ENCODE data around the gene PLEKHF1. TPM values are rescaled to one million over a fixed set of nuclear protein-coding genes. Genes with fewer than 3 reads are reported as not detected.

PLEKHF1 gene
- total RNA-seq, 1 donor from 2014 or later: 0.96 TPM

DNA sequence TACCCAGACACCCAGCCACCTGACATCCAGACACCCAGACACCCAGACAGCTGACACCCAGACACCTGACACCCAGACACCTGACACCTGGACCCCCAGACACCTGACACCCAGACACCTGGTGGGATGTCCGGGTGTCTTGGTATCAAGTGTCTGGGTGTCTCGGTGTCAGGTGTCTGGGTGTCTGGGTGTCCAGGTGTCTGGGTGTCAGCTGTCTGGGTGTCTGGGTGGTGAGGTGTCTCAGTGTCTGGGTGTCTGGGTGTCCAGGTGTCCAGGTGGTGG is 31.2 kb downstream of the PLEKHF1 start:
- H3K9me3 Mint-ChIP-seq (ENCODE audit: unreplicated experiment): peaks cover 9% of the 10 kb centered on the region
- H3K4me3 Mint-ChIP-seq (ENCODE audit: unreplicated experiment): no peak overlapping the region
- TF ChIP-seq, protein P1, sequence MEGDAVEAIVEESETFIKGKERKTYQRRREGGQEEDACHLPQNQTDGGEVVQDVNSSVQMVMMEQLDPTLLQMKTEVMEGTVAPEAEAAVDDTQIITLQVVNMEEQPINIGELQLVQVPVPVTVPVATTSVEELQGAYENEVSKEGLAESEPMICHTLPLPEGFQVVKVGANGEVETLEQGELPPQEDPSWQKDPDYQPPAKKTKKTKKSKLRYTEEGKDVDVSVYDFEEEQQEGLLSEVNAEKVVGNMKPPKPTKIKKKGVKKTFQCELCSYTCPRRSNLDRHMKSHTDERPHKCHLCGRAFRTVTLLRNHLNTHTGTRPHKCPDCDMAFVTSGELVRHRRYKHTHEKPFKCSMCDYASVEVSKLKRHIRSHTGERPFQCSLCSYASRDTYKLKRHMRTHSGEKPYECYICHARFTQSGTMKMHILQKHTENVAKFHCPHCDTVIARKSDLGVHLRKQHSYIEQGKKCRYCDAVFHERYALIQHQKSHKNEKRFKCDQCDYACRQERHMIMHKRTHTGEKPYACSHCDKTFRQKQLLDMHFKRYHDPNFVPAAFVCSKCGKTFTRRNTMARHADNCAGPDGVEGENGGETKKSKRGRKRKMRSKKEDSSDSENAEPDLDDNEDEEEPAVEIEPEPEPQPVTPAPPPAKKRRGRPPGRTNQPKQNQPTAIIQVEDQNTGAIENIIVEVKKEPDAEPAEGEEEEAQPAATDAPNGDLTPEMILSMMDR (IDR thresholded peaks at IDR 0.05; ENCODE audit: partially characterized antibody, unreplicated experiment): no peak
- H3K27me3 Mint-ChIP-seq (ENCODE audit: unreplicated experiment): peaks cover 11% of the 10 kb centered on the region
- no peaks in the 10 kb centered on the region for H3K36me3 Mint-ChIP-seq (ENCODE audit: unreplicated experiment)
- H3K4me1 Mint-ChIP-seq (ENCODE audit: low read depth, unreplicated experiment): peaks cover 9% of the 10 kb centered on the region
- DNase-seq: no peak
- H3K27ac Mint-ChIP-seq (ENCODE audit: unreplicated experiment): no peak overlapping the region

DNA sequence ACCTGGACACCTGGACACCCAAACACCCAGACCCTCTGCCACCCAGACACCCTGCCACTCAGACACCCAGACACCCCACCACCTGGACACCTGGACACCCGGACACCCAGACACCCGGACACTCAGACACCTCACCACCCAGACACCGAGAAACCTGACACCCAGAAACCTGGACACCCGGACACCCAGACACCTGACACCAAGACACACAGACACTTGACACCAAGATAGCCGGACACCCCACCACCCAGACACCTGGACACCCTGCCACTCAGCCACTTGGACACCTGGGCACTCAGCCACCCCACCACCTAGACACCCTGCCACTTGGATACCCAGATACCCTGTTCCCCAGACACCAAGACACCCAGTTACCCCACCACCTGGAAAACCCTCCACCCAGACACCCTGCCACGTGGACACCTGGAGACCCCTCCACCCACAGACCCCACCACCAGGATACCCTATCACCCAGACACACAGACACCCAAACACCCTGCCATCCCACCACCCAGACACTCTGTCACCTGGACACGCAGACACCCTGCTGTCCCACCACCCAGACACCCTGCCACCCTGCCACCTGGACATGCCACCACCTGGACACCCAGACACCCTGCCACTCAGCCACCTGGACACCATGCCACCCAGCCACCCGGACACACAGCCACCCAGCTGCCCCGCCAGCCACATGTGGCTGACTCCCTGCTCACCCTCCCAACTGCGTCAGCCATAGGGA is 32.4 kb downstream of the PLEKHF1 start:
- Mint-ChIP-seq H3K27ac (ENCODE audit: unreplicated experiment) (no peak overlapping the region), H3K36me3 (ENCODE audit: unreplicated experiment) (no peaks in the 10 kb centered on the region), H3K27me3 (ENCODE audit: unreplicated experiment) (peaks cover 11% of the 10 kb centered on the region), H3K4me1 (ENCODE audit: low read depth, unreplicated experiment) (peaks cover 9% of the 10 kb centered on the region), H3K4me3 (ENCODE audit: unreplicated experiment) (no peak overlapping the region), H3K9me3 (ENCODE audit: unreplicated experiment) (peaks cover 9% of the 10 kb centered on the region)
- DNase-seq: no peak
- TF ChIP-seq, protein P1 (IDR thresholded peaks at IDR 0.05; ENCODE audit: partially characterized antibody, unreplicated experiment): no peak

DNA sequence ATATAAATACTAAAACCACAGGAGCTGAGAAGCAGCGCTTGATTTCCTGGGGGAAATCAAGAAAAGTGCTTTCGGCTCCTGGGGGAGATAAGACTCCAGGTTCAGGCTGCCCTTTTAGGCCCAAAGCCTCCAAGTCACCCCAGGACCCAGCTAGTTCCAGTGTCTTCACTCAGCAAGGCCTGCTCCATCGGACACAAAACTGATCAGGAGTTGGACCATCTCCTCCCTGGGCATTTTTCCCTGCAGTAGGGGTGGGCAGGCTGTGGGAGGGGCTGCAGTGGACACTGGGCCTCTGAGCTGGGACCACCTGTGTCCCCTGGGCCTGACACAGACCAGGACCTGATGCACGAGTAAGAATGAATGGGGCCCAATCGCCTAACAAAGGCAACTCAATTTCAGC is 34.6 kb downstream of the PLEKHF1 start:
- TF ChIP-seq, protein P1 (IDR thresholded peaks at IDR 0.05; ENCODE audit: partially characterized antibody, unreplicated experiment): no peak
- no peak for DNase-seq
- peaks cover 7% of the 10 kb centered on the region for H3K9me3 Mint-ChIP-seq (ENCODE audit: unreplicated experiment)
- peaks cover 2% of the 10 kb centered on the region for H3K4me1 Mint-ChIP-seq (ENCODE audit: low read depth, unreplicated experiment)
- no peak overlapping the region for H3K4me3 Mint-ChIP-seq (ENCODE audit: unreplicated experiment)
- peaks cover 13% of the 10 kb centered on the region for H3K27me3 Mint-ChIP-seq (ENCODE audit: unreplicated experiment)
- H3K36me3 Mint-ChIP-seq (ENCODE audit: unreplicated experiment): no peaks in the 10 kb centered on the region
- H3K27ac Mint-ChIP-seq (ENCODE audit: unreplicated experiment): no peak overlapping the region

DNA sequence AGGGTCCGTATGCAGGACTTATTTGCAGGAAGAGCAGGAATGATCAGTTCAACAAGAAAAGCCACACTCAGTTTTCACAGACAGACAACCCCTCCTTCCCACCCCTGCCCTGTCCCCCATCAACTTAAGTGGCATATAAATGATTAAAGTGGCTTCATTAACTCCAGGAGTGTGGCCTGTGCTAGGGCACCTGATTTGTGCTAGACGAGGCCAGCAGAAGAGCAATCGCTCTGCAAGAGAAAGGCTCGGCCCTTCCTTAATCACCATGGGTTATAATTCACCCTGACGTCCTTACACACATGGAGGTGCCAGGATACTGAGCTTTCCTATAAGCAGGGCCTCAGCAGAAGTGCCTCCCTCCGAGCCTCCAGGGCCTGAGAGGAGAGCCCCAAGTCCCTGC is 35.2 kb downstream of the PLEKHF1 start:
- Mint-ChIP-seq H3K4me3 (ENCODE audit: unreplicated experiment) (no peak overlapping the region), H3K27me3 (ENCODE audit: unreplicated experiment) (peaks cover 15% of the 10 kb centered on the region), H3K9me3 (ENCODE audit: unreplicated experiment) (peaks cover 5% of the 10 kb centered on the region), H3K36me3 (ENCODE audit: unreplicated experiment) (no peaks in the 10 kb centered on the region), H3K4me1 (ENCODE audit: low read depth, unreplicated experiment) (no peaks in the 10 kb centered on the region), H3K27ac (ENCODE audit: unreplicated experiment) (no peak overlapping the region)
- no peak for DNase-seq
- TF ChIP-seq, protein P1 (IDR thresholded peaks at IDR 0.05; ENCODE audit: partially characterized antibody, unreplicated experiment): no peak

DNA sequence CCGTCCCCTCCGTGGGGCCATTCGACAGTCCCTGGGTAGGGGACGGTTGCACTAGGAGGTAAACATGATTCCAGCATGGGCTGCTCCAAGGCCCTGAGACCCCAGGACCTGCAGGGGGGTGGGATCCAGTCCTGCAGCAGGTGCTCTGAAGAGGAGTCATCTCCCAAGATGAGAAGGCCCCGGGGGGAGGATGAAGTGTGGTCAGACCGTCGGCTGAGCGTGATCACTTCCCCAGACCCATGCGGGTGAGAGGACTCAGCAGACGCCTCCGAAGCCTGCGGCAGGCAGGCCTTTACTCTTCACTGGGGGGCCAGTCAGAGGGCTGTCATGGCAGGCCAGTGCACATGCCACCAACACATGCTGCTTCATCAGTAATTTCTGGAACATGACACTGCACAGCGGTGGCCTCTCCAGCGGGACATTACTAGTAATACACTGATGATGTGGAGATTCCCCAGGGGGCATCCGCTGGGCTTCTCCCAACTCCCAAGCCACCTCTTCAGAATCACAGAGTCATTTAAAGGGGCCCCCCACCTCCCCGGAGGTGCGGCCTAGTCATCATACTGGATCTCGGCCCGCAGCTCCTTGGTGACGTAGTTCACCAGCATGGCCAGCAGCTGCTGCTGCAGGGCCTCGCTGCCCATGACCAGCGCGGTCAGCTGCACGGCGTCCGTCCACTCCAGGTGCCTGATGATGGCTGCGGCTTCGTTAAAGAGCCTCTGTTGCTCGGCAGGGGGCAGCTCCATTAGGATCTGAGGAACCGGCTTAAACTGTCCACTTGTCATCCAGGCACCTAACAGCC is 37.1 kb downstream of the PLEKHF1 start:
- Mint-ChIP-seq H3K27me3 (ENCODE audit: unreplicated experiment) (peaks cover 11% of the 10 kb centered on the region), H3K4me3 (ENCODE audit: unreplicated experiment) (no peak overlapping the region), H3K4me1 (ENCODE audit: low read depth, unreplicated experiment) (no peaks in the 10 kb centered on the region), H3K36me3 (ENCODE audit: unreplicated experiment) (no peaks in the 10 kb centered on the region), H3K9me3 (ENCODE audit: unreplicated experiment) (no peaks in the 10 kb centered on the region), H3K27ac (ENCODE audit: unreplicated experiment) (no peak overlapping the region)
- no peak for DNase-seq
- TF ChIP-seq, protein P1 (IDR thresholded peaks at IDR 0.05; ENCODE audit: partially characterized antibody, unreplicated experiment): no peak
